Testis (tissue), 2 donors: ENCODE data around the gene SMAD6.

ENCODE experiments used
- POLR2A ChIP-seq: fragments of 450-650 bp; IDR thresholded peaks from one replicate; pipeline ENCODE4 v1.6.1; 2017; ENCODE audit warnings: antibody characterized with exemption, mild to moderate bottlenecking, moderate library complexity
- TF ChIP-seq, protein P1 (sequence below), 3 experiments: fragments of 450-650 bp in 2 of 3; fragments of 200-600 bp in 1 of 3; sonication (generic) in 1 of 3; IDR thresholded peaks; one replicate each; pipeline ENCODE4 v1.5.1; 2016 to 2019; ENCODE audit warnings: antibody characterized with exemption in 3 of 3, mild to moderate bottlenecking in 2 of 3, moderate library complexity in 1 of 3

- TF ChIP-seq, protein P1, sequence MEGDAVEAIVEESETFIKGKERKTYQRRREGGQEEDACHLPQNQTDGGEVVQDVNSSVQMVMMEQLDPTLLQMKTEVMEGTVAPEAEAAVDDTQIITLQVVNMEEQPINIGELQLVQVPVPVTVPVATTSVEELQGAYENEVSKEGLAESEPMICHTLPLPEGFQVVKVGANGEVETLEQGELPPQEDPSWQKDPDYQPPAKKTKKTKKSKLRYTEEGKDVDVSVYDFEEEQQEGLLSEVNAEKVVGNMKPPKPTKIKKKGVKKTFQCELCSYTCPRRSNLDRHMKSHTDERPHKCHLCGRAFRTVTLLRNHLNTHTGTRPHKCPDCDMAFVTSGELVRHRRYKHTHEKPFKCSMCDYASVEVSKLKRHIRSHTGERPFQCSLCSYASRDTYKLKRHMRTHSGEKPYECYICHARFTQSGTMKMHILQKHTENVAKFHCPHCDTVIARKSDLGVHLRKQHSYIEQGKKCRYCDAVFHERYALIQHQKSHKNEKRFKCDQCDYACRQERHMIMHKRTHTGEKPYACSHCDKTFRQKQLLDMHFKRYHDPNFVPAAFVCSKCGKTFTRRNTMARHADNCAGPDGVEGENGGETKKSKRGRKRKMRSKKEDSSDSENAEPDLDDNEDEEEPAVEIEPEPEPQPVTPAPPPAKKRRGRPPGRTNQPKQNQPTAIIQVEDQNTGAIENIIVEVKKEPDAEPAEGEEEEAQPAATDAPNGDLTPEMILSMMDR (IDR thresholded peaks at IDR 0.05), result no peak
- no peak for TF ChIP-seq POLR2A
These were observed 44.2 kb downstream of the SMAD6 start for GRCh38 chr15:66746231-66746605.
